ENCODE data around the gene RGS9BP.

DNA sequence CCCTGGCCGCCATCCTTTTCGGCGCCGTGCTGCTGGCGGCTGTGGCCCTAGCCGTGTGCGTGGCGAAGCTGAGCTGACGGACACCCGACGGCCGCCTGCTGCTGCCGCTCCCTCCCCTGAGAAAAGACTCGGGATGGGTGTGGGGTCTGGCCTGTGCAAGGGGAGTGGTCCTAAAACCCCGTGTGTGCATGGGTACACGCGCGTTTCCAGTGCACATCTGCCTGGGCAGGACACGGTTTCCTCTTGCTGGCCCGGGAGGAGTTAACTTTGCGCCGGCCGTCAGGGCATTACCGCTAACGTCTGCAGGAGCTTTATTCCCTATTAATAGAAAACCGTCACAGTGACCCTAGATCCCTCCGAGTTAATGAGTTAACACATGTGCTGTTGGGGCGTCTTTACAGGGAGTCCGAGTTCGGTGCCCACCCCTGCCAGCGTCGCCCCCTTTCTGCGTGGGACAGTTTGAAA lies 1.3 kb downstream of the RGS9BP start:
- TF ChIP-seq, protein P1, sequence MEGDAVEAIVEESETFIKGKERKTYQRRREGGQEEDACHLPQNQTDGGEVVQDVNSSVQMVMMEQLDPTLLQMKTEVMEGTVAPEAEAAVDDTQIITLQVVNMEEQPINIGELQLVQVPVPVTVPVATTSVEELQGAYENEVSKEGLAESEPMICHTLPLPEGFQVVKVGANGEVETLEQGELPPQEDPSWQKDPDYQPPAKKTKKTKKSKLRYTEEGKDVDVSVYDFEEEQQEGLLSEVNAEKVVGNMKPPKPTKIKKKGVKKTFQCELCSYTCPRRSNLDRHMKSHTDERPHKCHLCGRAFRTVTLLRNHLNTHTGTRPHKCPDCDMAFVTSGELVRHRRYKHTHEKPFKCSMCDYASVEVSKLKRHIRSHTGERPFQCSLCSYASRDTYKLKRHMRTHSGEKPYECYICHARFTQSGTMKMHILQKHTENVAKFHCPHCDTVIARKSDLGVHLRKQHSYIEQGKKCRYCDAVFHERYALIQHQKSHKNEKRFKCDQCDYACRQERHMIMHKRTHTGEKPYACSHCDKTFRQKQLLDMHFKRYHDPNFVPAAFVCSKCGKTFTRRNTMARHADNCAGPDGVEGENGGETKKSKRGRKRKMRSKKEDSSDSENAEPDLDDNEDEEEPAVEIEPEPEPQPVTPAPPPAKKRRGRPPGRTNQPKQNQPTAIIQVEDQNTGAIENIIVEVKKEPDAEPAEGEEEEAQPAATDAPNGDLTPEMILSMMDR (IDR thresholded peaks at IDR 0.05): no peak
- no peak for TF ChIP-seq POLR2A (IDR thresholded peaks at IDR 0.05)

Measured in body of pancreas (tissue), 4 donors.